ENCODE results near the gene GRIN3A. TPM values are rescaled to one million over a fixed set of nuclear protein-coding genes. Genes with fewer than 3 reads are reported as not detected.

Gene GRIN3A
- total and polyA plus RNA-seq, 9 of the 15 experiments (the other 6 are each of a cell fraction or from before 2014, with no cell fraction given), result 0.01 to 0.03 TPM; not detected in 7

- no peaks in the 10 kb centered on the region for H3K4me1 ChIP-seq (replicated peaks in 1 of 2; ENCODE audit: control insufficient read depth in 2 of 2, insufficient read depth in 2 of 2, low read length in 2 of 2)
- no peak overlapping the region for H2AFZ ChIP-seq (ENCODE audit: low read depth, low read length)
- H4K20me1 ChIP-seq (replicated peaks; ENCODE audit: control insufficient read depth, insufficient read depth, low read length), result no peaks in the 10 kb centered on the region
- DNase-seq (ENCODE audit: extremely low read depth in 1 of 4, low spot score in 3 of 4) (no peak), ATAC-seq (no peak), FAIRE-seq (no peak)
- intact Hi-C loops (cut with micrococcal nuclease), result no loop called here
- H3K79me2 ChIP-seq (ENCODE audit: control insufficient read depth, insufficient read depth, low read length), result no peaks in the 10 kb centered on the region
- 0% methylated on average over 2 of the region's 2 CpGs for WGBS (ENCODE audit: insufficient coverage, low coverage, missing lambda C conversion rate)
- H3K9ac ChIP-seq (ENCODE audit: insufficient read depth in 1 of 2, low read depth in 2 of 2, low read length in 2 of 2), result no peak overlapping the region
- in situ Hi-C loops (cut with MboI), result no loop called here
- H3K4me2 ChIP-seq (ENCODE audit: insufficient read depth, low read length), result no peak overlapping the region
- BruUV-seq (replicated peaks), result no TSS peak
- no peak overlapping the region for H3K27ac ChIP-seq (ENCODE audit: extremely low read depth, low read depth, low read length)
- POLR2A ChIA-PET, result no interaction called here
- H3K36me3 ChIP-seq (ENCODE audit: control insufficient read depth, insufficient read depth, low read length), result no peaks in the 10 kb centered on the region
- H3K27me3 ChIP-seq (ENCODE audit: control insufficient read depth in 2 of 2, insufficient read depth in 2 of 2, low read length in 2 of 2), result no peaks in the 10 kb centered on the region
- no peaks in the 10 kb centered on the region for H3K9me1 ChIP-seq (ENCODE audit: control insufficient read depth, insufficient read depth, low read length)
- no peaks in the 10 kb centered on the region for H3K9me3 ChIP-seq (replicated peaks; ENCODE audit: control insufficient read depth, insufficient read depth, low read depth, low read length)
- CTCF ChIA-PET (ENCODE audit: low intra/inter-chr PET ratio), result no interaction called here
- no peak for TF ChIP-seq SNIP1 (IDR thresholded peaks at IDR 0.05; ENCODE audit: low read depth)
- no peak for TF ChIP-seq ZBTB7A (IDR thresholded peaks at IDR 0.05; ENCODE audit: borderline replicate concordance, control insufficient read depth, low read depth, low read length)
- H3K4me3 ChIP-seq, result no peak overlapping the region
These were observed 55.2 kb downstream of the GRIN3A start for GRCh38 chr9:101683236-101683635.

- POLR2A ChIA-PET, result no interaction called here
- Histone ChIP-seq H3K9me3 (replicated peaks; ENCODE audit: control insufficient read depth, insufficient read depth, low read depth, low read length) (no peaks in the 10 kb centered on the region), H3K36me3 (ENCODE audit: control insufficient read depth, insufficient read depth, low read length) (no peaks in the 10 kb centered on the region), H3K27ac (ENCODE audit: extremely low read depth, low read depth, low read length) (no peak overlapping the region), H3K27me3 (ENCODE audit: control insufficient read depth in 2 of 2, insufficient read depth in 2 of 2, low read length in 2 of 2) (no peaks in the 10 kb centered on the region), H3K4me1 (replicated peaks in 1 of 2; ENCODE audit: control insufficient read depth in 2 of 2, insufficient read depth in 2 of 2, low read length in 2 of 2) (no peaks in the 10 kb centered on the region), H3K9me1 (ENCODE audit: control insufficient read depth, insufficient read depth, low read length) (no peaks in the 10 kb centered on the region), H3K4me2 (ENCODE audit: insufficient read depth, low read length) (no peak overlapping the region), H3K79me2 (ENCODE audit: control insufficient read depth, insufficient read depth, low read length) (no peaks in the 10 kb centered on the region), H3K4me3 (no peak overlapping the region), H3K9ac (ENCODE audit: insufficient read depth in 1 of 2, low read depth in 2 of 2, low read length in 2 of 2) (no peak overlapping the region), H4K20me1 (replicated peaks; ENCODE audit: control insufficient read depth, insufficient read depth, low read length) (no peaks in the 10 kb centered on the region), H2AFZ (ENCODE audit: low read depth, low read length) (no peak overlapping the region)
- TF ChIP-seq SMARCC2 (IDR thresholded peaks at IDR 0.05; ENCODE audit: low read depth), result no peak
- no peak for TF ChIP-seq ATF6 (CRISPR knock-in tag; IDR thresholded peaks at IDR 0.05)
- DNase-seq (ENCODE audit: extremely low read depth in 1 of 4, low spot score in 3 of 4), result no peak
- no peak for ATAC-seq
- FAIRE-seq, result no peak
- intact Hi-C loops (cut with micrococcal nuclease), result no loop called here
- BruUV-seq (replicated peaks), result no TSS peak
- CTCF ChIA-PET (ENCODE audit: low intra/inter-chr PET ratio), result no interaction called here
- in situ Hi-C loops (cut with MboI), result no loop called here
These were observed 60.6 kb downstream of the GRIN3A start for GRCh38 chr9:101677861-101678260.
